ENCODE measurements around the gene CASTOR1. TPM values are rescaled to one million over a fixed set of nuclear protein-coding genes. Genes with fewer than 3 reads are reported as not detected.

Gene CASTOR1
- total RNA-seq, 1 experiment from 2014 or later = 2.0 TPM

GRCh38 chr22:30292069-30292970 lies 3.0 kb upstream of the CASTOR1 start:
- no peak for DNase-seq (ENCODE audit: low spot score)
- Histone ChIP-seq H3K9me3 (ENCODE audit: low read depth, low read length, poor library complexity, severe bottlenecking) (no peaks in the 10 kb centered on the region), H3K4me3 (ENCODE audit: low read depth, low read length, poor library complexity, severe bottlenecking) (no peak overlapping the region), H3K27me3 (replicated peaks; ENCODE audit: insufficient read depth, low read depth, low read length, poor library complexity) (no peaks in the 10 kb centered on the region), H3K36me3 (ENCODE audit: insufficient read depth, low read length, poor library complexity, severe bottlenecking) (no peaks in the 10 kb centered on the region), H3K27ac (ENCODE audit: low read depth, low read length, poor library complexity, severe bottlenecking) (no peak overlapping the region), H3K4me1 (ENCODE audit: insufficient read depth, low read length, poor library complexity, severe bottlenecking) (peaks cover 26% of the 10 kb centered on the region)
- TF ChIP-seq CTCF (conservative IDR thresholded peaks at IDR 0.05; ENCODE audit: low read depth, low read length) = no peak
- no peak for TF ChIP-seq EZH2 (IDR thresholded peaks at IDR 0.05; ENCODE audit: borderline replicate concordance, low read depth, low read length, poor library complexity, severe bottlenecking)
- POLR2A ChIA-PET (ENCODE audit: low non-redundant PET) = no interaction called here
- intact Hi-C loops (cut with micrococcal nuclease; ENCODE audit: unreplicated experiment) = no loop called here
- CTCF ChIA-PET = no interaction called here
- BruUV-seq (replicated peaks) = no TSS peak

GRCh38 chr22:30291058-30291892 lies 2.0 kb upstream of the CASTOR1 start:
- CTCF ChIA-PET = no interaction called here
- no TSS peak for BruUV-seq (replicated peaks)
- H3K36me3 ChIP-seq (ENCODE audit: insufficient read depth, low read length, poor library complexity, severe bottlenecking) = no peaks in the 10 kb centered on the region
- no peaks in the 10 kb centered on the region for H3K27me3 ChIP-seq (replicated peaks; ENCODE audit: insufficient read depth, low read depth, low read length, poor library complexity)
- no peaks in the 10 kb centered on the region for H3K9me3 ChIP-seq (ENCODE audit: low read depth, low read length, poor library complexity, severe bottlenecking)
- intact Hi-C loops (cut with micrococcal nuclease; ENCODE audit: unreplicated experiment) = no loop called here
- peak; percentile 46 for DNase-seq (ENCODE audit: low spot score)
- TF ChIP-seq EZH2 (IDR thresholded peaks at IDR 0.05; ENCODE audit: borderline replicate concordance, low read depth, low read length, poor library complexity, severe bottlenecking) (no peak), CTCF (conservative IDR thresholded peaks at IDR 0.05; ENCODE audit: low read depth, low read length) (no peak)
- H3K4me1 ChIP-seq (ENCODE audit: insufficient read depth, low read length, poor library complexity, severe bottlenecking) = peaks cover 26% of the 10 kb centered on the region
- POLR2A ChIA-PET (ENCODE audit: low non-redundant PET) = interaction anchor here (0.6 kb wide), 1 partner anchor 88 kb away, joined by 3 read pairs; no protein-coding TSS in a partner anchor
- H3K27ac ChIP-seq (ENCODE audit: low read depth, low read length, poor library complexity, severe bottlenecking) = peak overlapping the region; percentile 51
- no peak overlapping the region for H3K4me3 ChIP-seq (ENCODE audit: low read depth, low read length, poor library complexity, severe bottlenecking)

DNA sequence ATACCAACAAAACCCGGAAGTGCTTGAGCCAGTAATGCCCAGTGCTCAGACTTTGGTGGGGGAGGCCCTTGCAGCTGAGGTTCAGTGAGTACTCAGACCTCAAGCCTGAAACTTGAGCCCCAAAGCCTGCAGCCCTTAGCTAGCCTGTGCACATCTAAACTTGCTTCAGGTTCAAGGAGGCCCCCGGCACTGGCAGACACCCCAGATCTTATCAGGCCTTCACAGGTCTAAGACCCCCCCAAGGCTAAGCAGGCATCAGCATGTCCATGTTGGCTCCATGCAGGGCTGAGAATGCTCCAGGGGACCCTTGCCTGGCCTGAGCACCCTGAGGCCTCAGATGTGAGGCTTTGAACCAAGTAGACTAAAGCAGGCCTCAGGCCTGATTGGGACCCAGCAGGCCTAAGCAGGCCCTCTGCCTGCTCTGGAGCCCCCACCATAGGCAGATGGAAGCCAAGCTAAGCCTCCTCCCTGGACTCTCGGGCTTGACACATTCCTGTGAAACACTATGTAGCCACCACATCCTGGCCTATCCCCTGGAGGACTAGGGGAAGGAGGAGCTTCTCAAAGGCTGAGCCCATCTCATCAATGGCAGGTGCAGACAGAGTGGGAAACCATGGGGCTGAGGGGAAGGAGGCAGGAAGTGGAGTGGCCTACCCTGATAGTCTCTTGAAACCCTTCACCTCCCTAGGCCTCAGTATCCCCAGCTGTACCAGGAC lies 1.2 kb upstream of the CASTOR1 start:
- Histone ChIP-seq H3K27ac (ENCODE audit: low read depth, low read length, poor library complexity, severe bottlenecking) (no peak overlapping the region), H3K9me3 (ENCODE audit: low read depth, low read length, poor library complexity, severe bottlenecking) (no peaks in the 10 kb centered on the region), H3K27me3 (replicated peaks; ENCODE audit: insufficient read depth, low read depth, low read length, poor library complexity) (no peaks in the 10 kb centered on the region), H3K36me3 (ENCODE audit: insufficient read depth, low read length, poor library complexity, severe bottlenecking) (no peaks in the 10 kb centered on the region), H3K4me1 (ENCODE audit: insufficient read depth, low read length, poor library complexity, severe bottlenecking) (peaks cover 26% of the 10 kb centered on the region), H3K4me3 (ENCODE audit: low read depth, low read length, poor library complexity, severe bottlenecking) (no peak overlapping the region)
- POLR2A ChIA-PET (ENCODE audit: low non-redundant PET) = interaction anchor here (0.6 kb wide), 2 partner anchors 89 to 96 kb away, joined by 3 read pairs; no protein-coding TSS in a partner anchor
- DNase-seq (ENCODE audit: low spot score) = peak; percentile 58
- TF ChIP-seq EZH2 (IDR thresholded peaks at IDR 0.05; ENCODE audit: borderline replicate concordance, low read depth, low read length, poor library complexity, severe bottlenecking) (no peak), CTCF (conservative IDR thresholded peaks at IDR 0.05; ENCODE audit: low read depth, low read length) (no peak)
- intact Hi-C loops (cut with micrococcal nuclease; ENCODE audit: unreplicated experiment) = no loop called here
- CTCF ChIA-PET = interaction anchor here (0.6 to 1.0 kb wide), 2 partner anchors 97 to 140 kb away, joined by 3 read pairs; partner anchors contain the start of gene RNF215
- BruUV-seq (replicated peaks) = no TSS peak
